Tibial artery (tissue), 4 donors: Measurements from ENCODE around the gene UBALD1.
"Not testable (repeated sequence)": the region's sequence is repeated elsewhere in the genome, so short reads cannot be mapped to it uniquely, and the experiment has no call there.

ENCODE experiments used
- DNase-seq, 2 donors: peaks; one replicate each; pipeline ENCODE4 v3.0.0-alpha.2; 2019
- H3K27ac ChIP-seq, 2 donors: fragments of 200-600 bp; sonication (generic) in 1 of 2; 1 replicate in 1 of 2; 2 replicates in 1 of 2; pipeline ENCODE4 v1.5.1; 2018 to 2019; ENCODE audit warnings: mild to moderate bottlenecking in 1 of 2
- H3K27me3 ChIP-seq, 2 donors: fragments of 200-600 bp; sonication (generic) in 1 of 2; one replicate each; pipeline versions ENCODE4 v1.5.1 to v1.6.0; 2016 to 2019
- H3K36me3 ChIP-seq, 3 donors: fragments of 200-600 bp; sonication (generic) in 2 of 3; one replicate each; pipeline ENCODE4 v1.5.1; 2016 to 2019; ENCODE audit warnings: mild to moderate bottlenecking in 2 of 3
- H3K4me1 ChIP-seq, 4 donors: fragments of 200-600 bp; sonication (generic) in 2 of 4; 1 replicate in 3 of 4; 2 replicates in 1 of 4; pipeline ENCODE4 v1.5.1; 2016 to 2019
- H3K4me3 ChIP-seq, 2 donors: fragments of 200-600 bp; sonication (generic) in 1 of 2; 1 replicate in 1 of 2; 2 replicates in 1 of 2; pipeline ENCODE4 v1.5.1; 2018 to 2019; ENCODE audit warnings: mild to moderate bottlenecking in 2 of 2
- H3K9me3 ChIP-seq, 3 donors: fragments of 200-600 bp; sonication (generic) in 1 of 3; one replicate each; pipeline ENCODE4 v1.5.1; 2016 to 2019
- CTCF ChIP-seq, 2 experiments: fragments of 200-600 bp in 1 of 2; fragments of 450-650 bp in 1 of 2; IDR thresholded peaks; one replicate each; pipeline ENCODE4 v1.5.1; 2017 to 2019; ENCODE audit warnings: antibody characterized with exemption in 2 of 2, mild to moderate bottlenecking in 1 of 2, moderate library complexity in 1 of 2
- intact Hi-C: fragments of 100-400 bp; cut with DNase I; formaldehyde crosslinking; loops from one replicate; pipeline ENCODE4 v1.15.0; 2023; ENCODE audit warnings: low total_unique reads

Gene UBALD1

GRCh38 chr16:4654011-4654963, 39.6 kb upstream of the UBALD1 start:
- Histone ChIP-seq H3K9me3 (no peaks in the 10 kb centered on the region), H3K36me3 (peaks cover 50 to 89% (median 85%) of the 10 kb centered on the region in 3 donors), H3K4me1 (no peaks in the 10 kb centered on the region), H3K4me3 (no peak overlapping the region), H3K27me3 (no peaks in the 10 kb centered on the region), H3K27ac (no peak overlapping the region)
- intact Hi-C loops, result no loop called here
- no peak for DNase-seq
- no peak for TF ChIP-seq CTCF (IDR thresholded peaks at IDR 0.05)

- Histone ChIP-seq H3K9me3 (no peaks in the 10 kb centered on the region), H3K4me1 (no peaks in the 10 kb centered on the region), H3K27ac (no peak overlapping the region), H3K4me3 (no peak overlapping the region), H3K36me3 (peaks cover 50 to 77% (median 70%) of the 10 kb centered on the region in 3 donors), H3K27me3 (no peaks in the 10 kb centered on the region)
- TF ChIP-seq CTCF (IDR thresholded peaks at IDR 0.05), result no peak
- intact Hi-C loops, result no loop called here
- DNase-seq, result no peak
These were observed 37.9 kb upstream of the UBALD1 start for GRCh38 chr16:4652561-4652960.

- DNase-seq, result no peak
- intact Hi-C loops, result no loop called here
- H3K9me3 ChIP-seq, result no peaks in the 10 kb centered on the region
- peaks cover 43 to 76% (median 64%) of the 10 kb centered on the region in 3 donors for H3K36me3 ChIP-seq
- H3K27ac ChIP-seq, result no peak overlapping the region
- no peak overlapping the region for H3K4me3 ChIP-seq
- H3K27me3 ChIP-seq, result no peaks in the 10 kb centered on the region
- H3K4me1 ChIP-seq, result no peaks in the 10 kb centered on the region
- no peak for TF ChIP-seq CTCF (IDR thresholded peaks at IDR 0.05)
These were observed 37.1 kb upstream of the UBALD1 start for GRCh38 chr16:4651827-4652226.

GRCh38 chr16:4650443-4651074, 35.9 kb upstream of the UBALD1 start:
- H3K4me3 ChIP-seq, H3K9me3 ChIP-seq, H3K4me1 ChIP-seq, DNase-seq, H3K27me3 ChIP-seq, intact Hi-C loops, H3K27ac ChIP-seq: not testable (repeated sequence)
- TF ChIP-seq CTCF (IDR thresholded peaks at IDR 0.05), result peak; percentile 39 to 50
- H3K36me3 ChIP-seq, result peaks cover 39 to 72% (median 54%) of the 10 kb centered on the region in 3 donors

GRCh38 chr16:4649744-4650442, 35.2 kb upstream of the UBALD1 start:
- Histone ChIP-seq H3K9me3 (no peaks in the 10 kb centered on the region), H3K27me3 (no peaks in the 10 kb centered on the region), H3K4me1 (no peaks in the 10 kb centered on the region), H3K27ac (no peak overlapping the region), H3K4me3 (no peak overlapping the region), H3K36me3 (peaks cover 33 to 70% (median 47%) of the 10 kb centered on the region in 3 donors)
- DNase-seq, result no peak
- intact Hi-C loops, result no loop called here
- TF ChIP-seq CTCF (IDR thresholded peaks at IDR 0.05), result no peak
